Adrenal gland (tissue), 12 donors: ENCODE data around the gene BLM. TPM values are rescaled to one million over a fixed set of nuclear protein-coding genes. Genes with fewer than 3 reads are reported as not detected.
A peak's percentile ranks its signal among the peaks of the same experiment; 100 is the strongest.

Source experiments
- DNase-seq, 7 donors: peaks; one replicate each; pipeline ENCODE4 v3.0.0-alpha.2; 2019 to 2020
- H3K27ac ChIP-seq, 5 donors: fragments of 200-600 bp; sonication (generic) in 4 of 5; 1 replicate in 3 of 5; 2 replicates in 2 of 5; pipeline versions ENCODE4 v1.5.1 to v1.8.0; 2016 to 2020; ENCODE audit warnings: mild to moderate bottlenecking in 1 of 5
- H3K27me3 ChIP-seq: fragments of 200-600 bp; 2 replicates; pipeline ENCODE4 v1.8.0; 2021
- H3K36me3 ChIP-seq, 2 donors: fragments of 200-600 bp; replicated peaks in 1 of 2; 1 replicate in 1 of 2; 2 replicates in 1 of 2; pipeline versions ENCODE4 v1.5.1 to v1.8.0; 2018 to 2022
- H3K4me1 ChIP-seq, 2 donors: fragments of 200-600 bp; replicated peaks in 1 of 2; 1 replicate in 1 of 2; 2 replicates in 1 of 2; pipeline versions ENCODE4 v1.5.1 to v1.8.0; 2018 to 2021
- H3K4me3 ChIP-seq, 4 donors: fragments of 200-600 bp; sonication (generic) in 3 of 4; one replicate each; pipeline ENCODE4 v1.5.1; 2016 to 2018
- H3K9me3 ChIP-seq, 3 donors: fragments of 200-600 bp; sonication (generic) in 1 of 3; replicated peaks in 1 of 3; 1 replicate in 2 of 3; 2 replicates in 1 of 3; pipeline versions ENCODE4 v1.5.1 to v1.8.0; 2016 to 2021
- CTCF ChIP-seq, 6 experiments: fragments of 450-650 bp in 4 of 6; fragments of 200-600 bp in 2 of 6; sonication (generic) in 1 of 6; IDR thresholded peaks; 1 replicate in 5 of 6; 2 replicates in 1 of 6; pipeline versions ENCODE4 v1.5.1 to v1.8.0; 2016 to 2021; ENCODE audit warnings: antibody characterized with exemption in 6 of 6, mild to moderate bottlenecking in 2 of 6, moderate library complexity in 1 of 6
- POLR2A ChIP-seq, 2 donors: fragments of 450-650 bp; IDR thresholded peaks; one replicate each; pipeline ENCODE4 v1.6.1; 2017; ENCODE audit warnings: antibody characterized with exemption in 2 of 2, mild to moderate bottlenecking in 2 of 2, moderate library complexity in 1 of 2
- WGBS, 4 donors: extraction: QIAGEN DNeasy Blood & Tissue Kit in 2 of 4; methylation state at CpG; one replicate each; pipeline versions ENCODE4 v1.1.5 to v1.1.7; 2013 to 2017; 5-methylcytosine and 5-hydroxymethylcytosine counted together
- intact Hi-C, 2 donors: fragments of 100-400 bp; cut with DNase I; formaldehyde crosslinking; loops; one replicate each; pipeline versions ENCODE4 v1.14.1 to v1.15.0; 2022 to 2023
- polyA plus RNA-seq, 3 donors: library from polyadenylated mRNA; stranded (reverse); fragments of 200-250 nt in 2 of 3; fragments of 350-450 nt in 1 of 3; fragmentation: Illumina TruSeq in 1 of 3; extraction: RNeasy Lipid Tissue Mini Kit (QIAGEN cat#74804) in 1 of 3; gene quantifications; one replicate each; pipeline ENCODE4 v1.2.3, GENCODE V29; 2013 to 2014
- total RNA-seq, 9 donors: library from RNA; depleted of rRNA in 4 of 9; stranded (reverse); fragments of >200 nt in 4 of 9; fragments of 120-200 nt in 1 of 9; fragmentation: NEBNext Ultra II Directional in 1 of 9; extraction: Animal tissue kit (Norgen Biotek cat#: 25700) in 1 of 9; gene quantifications; one replicate each; pipeline versions ENCODE4 v1.1.0 to v1.2.4, GENCODE V29; 2013 to 2023
- donor health status: healthy with polysubstance abuse.
- donor health status: Bipolar disorder and iron deficiency.
- donor health status: DM: yes; HTN: yes; CAD: no.
- donor health status: DM: no; HTN: no; CAD: no.
- donor health status: DM: no; HTN: no; CAD: no.
- donor health status: DM: yes; HTN: yes; CAD: no.

BLM gene
- total and polyA plus RNA-seq, 12 donors = 0.24 to 6.8 (median 1.3) TPM

- Histone ChIP-seq H3K36me3 (no peaks in the 10 kb centered on the region), H3K27ac (no peak overlapping the region), H3K27me3 (no peaks in the 10 kb centered on the region), H3K4me3 (no peak overlapping the region), H3K4me1 (no peaks in the 10 kb centered on the region), H3K9me3 (no peaks in the 10 kb centered on the region)
- WGBS, 4 donors = 92 to 93% (median 93%) methylated on average over 8 of the region's 8 CpGs
- intact Hi-C loops = no loop called here
- no peak for DNase-seq
- TF ChIP-seq CTCF (IDR thresholded peaks at IDR 0.05) (no peak), POLR2A (IDR thresholded peaks at IDR 0.05) (no peak)
These were observed 90.1 kb downstream of the BLM start for GRCh38 chr15:90807074-90807785.

- WGBS, 4 donors = 87 to 100% (median 97%) methylated on average over 2 of the region's 2 CpGs
- Histone ChIP-seq H3K36me3 (no peaks in the 10 kb centered on the region), H3K4me1 (no peaks in the 10 kb centered on the region), H3K9me3 (no peaks in the 10 kb centered on the region), H3K27ac (no peak overlapping the region), H3K27me3 (no peaks in the 10 kb centered on the region), H3K4me3 (no peak overlapping the region)
- intact Hi-C loops = no loop called here
- TF ChIP-seq POLR2A (IDR thresholded peaks at IDR 0.05) = no peak
- no peak for TF ChIP-seq CTCF (IDR thresholded peaks at IDR 0.05)
- no peak for DNase-seq
These were observed 90.6 kb downstream of the BLM start for GRCh38 chr15:90807786-90808086.

GRCh38 chr15:90808517-90809235 lies 91.5 kb downstream of the BLM start:
- Histone ChIP-seq H3K27ac (no peak overlapping the region), H3K36me3 (no peaks in the 10 kb centered on the region), H3K27me3 (no peaks in the 10 kb centered on the region), H3K9me3 (no peaks in the 10 kb centered on the region), H3K4me1 (no peaks in the 10 kb centered on the region), H3K4me3 (no peak overlapping the region)
- peak in 2 of 7 donors; percentile 12 to 30 for DNase-seq
- no peak for TF ChIP-seq POLR2A (IDR thresholded peaks at IDR 0.05)
- no peak for TF ChIP-seq CTCF (IDR thresholded peaks at IDR 0.05)
- intact Hi-C loops = no loop called here
- WGBS, 4 donors = 79 to 92% (median 84%) methylated on average over 8 of the region's 8 CpGs

- intact Hi-C loops = no loop called here
These were observed 92.4 kb downstream of the BLM start for GRCh38 chr15:90809536-90809935.

More at GRCh38 chr15:90809536-90809935, 92.4 kb downstream of the BLM start:
- no peak for TF ChIP-seq POLR2A (IDR thresholded peaks at IDR 0.05)
- no peak for TF ChIP-seq CTCF (IDR thresholded peaks at IDR 0.05)
- Histone ChIP-seq H3K4me1 (no peaks in the 10 kb centered on the region), H3K27me3 (no peaks in the 10 kb centered on the region), H3K36me3 (no peaks in the 10 kb centered on the region), H3K4me3 (no peak overlapping the region), H3K9me3 (no peaks in the 10 kb centered on the region), H3K27ac (no peak overlapping the region)
- WGBS, 4 donors = 84 to 99% (median 92%) methylated on average over 4 of the region's 4 CpGs
- no peak for DNase-seq
